ENCODE data around the gene NGLY1. TPM values are rescaled to one million over a fixed set of nuclear protein-coding genes. Genes with fewer than 3 reads are reported as not detected.

The NGLY1 gene
- total and polyA plus RNA-seq, 2 of the 4 experiments (the other 2 are of a cell fraction), result 10.0 to 14.9 TPM

DNA sequence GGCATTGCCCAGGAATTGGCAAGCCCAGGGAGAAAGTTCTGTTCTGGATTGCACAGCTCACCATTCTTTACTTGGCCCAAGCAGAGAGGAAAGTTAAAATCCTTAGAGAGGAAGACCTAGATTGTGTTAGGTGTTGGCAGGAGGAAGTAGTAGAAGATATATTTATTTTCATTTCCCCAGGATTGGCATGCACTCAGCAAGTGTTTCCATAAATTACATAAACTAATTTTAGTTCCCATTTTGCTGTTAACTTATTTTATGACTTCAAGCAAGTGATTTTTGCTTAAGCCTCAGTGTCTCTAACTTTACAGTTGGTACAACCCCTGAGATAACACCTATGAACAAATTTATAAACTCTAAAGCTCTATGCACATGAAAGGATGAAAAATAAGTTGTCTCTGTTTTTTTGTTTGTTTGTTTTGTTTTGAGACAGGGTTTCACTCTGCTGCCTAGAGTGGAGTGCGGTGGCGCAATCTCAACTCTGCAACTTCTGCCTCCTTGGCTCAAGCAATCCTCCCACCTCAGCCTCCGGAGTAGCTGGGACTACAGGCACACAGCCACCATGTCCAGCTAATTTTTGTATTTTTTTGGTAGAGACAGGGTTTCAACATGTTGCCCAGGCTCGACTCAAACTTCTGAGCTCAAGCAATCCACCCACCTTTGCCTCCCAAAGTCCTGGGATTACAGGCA lies 87.4 kb downstream of the NGLY1 start:
- no peak overlapping the region for H2AFZ ChIP-seq (replicated peaks; ENCODE audit: low read length, poor library complexity)
- H2BK20ac ChIP-seq (ENCODE audit: low read depth, low read length), result no peak overlapping the region
- no peak overlapping the region for H3K23ac ChIP-seq (ENCODE audit: low read depth, low read length)
- H2BK5ac ChIP-seq (ENCODE audit: low read depth, low read length, poor library complexity, severe bottlenecking), result no peak overlapping the region
- CTCF ChIA-PET, result no interaction called here
- no CpG with 5 or more reads among the region's 4 CpGs for WGBS, 2 experiments (ENCODE audit: extremely low coverage in 2 of 2, insufficient read length in 1 of 2)
- BruUV-seq (replicated peaks), result no TSS peak
- no peak overlapping the region for H4K91ac ChIP-seq (ENCODE audit: insufficient read depth, low read depth, low read length)
- no peaks in the 10 kb centered on the region for H4K20me1 ChIP-seq (ENCODE audit: insufficient read depth, low read length)
- H3K18ac ChIP-seq (ENCODE audit: low read depth, low read length), result no peak overlapping the region
- H3K27me3 ChIP-seq (ENCODE audit: control insufficient read depth, insufficient read depth, low read length), result peaks cover 2% of the 10 kb centered on the region; the same call in 1 of the 2 replicates
- intact Hi-C loops (cut with micrococcal nuclease) (no loop called here), dilution Hi-C loops (cut with HindIII; ENCODE audit: low sequenced_read_pairs, unreplicated experiment) (no loop called here), in situ Hi-C loops (cut with MboI; ENCODE audit: low sequenced_read_pairs) (no loop called here)
- no peaks in the 10 kb centered on the region for H3K9me1 ChIP-seq (ENCODE audit: insufficient read depth, low read length)
- no peak overlapping the region for H2BK120ac ChIP-seq (ENCODE audit: low read depth, low read length)
- no peaks in the 10 kb centered on the region for H3K4me1 ChIP-seq (ENCODE audit: control insufficient read depth, insufficient read depth, low read length)
- H3K56ac ChIP-seq (ENCODE audit: extremely low read depth, insufficient read depth, low read length), result no peak overlapping the region
- H4K5ac ChIP-seq (ENCODE audit: low read depth, low read length), result no peak overlapping the region
- H3K14ac ChIP-seq (replicated peaks; ENCODE audit: low read depth, low read length), result no peak overlapping the region
- TF ChIP-seq CEBPB (IDR thresholded peaks at IDR 0.05; ENCODE audit: low read depth, low read length) (no peak), RAD21 (IDR thresholded peaks at IDR 0.05; ENCODE audit: low read length) (no peak), MXI1 (IDR thresholded peaks at IDR 0.05; ENCODE audit: borderline replicate concordance, low read depth, low read length) (no peak), BHLHE40 (IDR thresholded peaks at IDR 0.05; ENCODE audit: low read depth, low read length) (no peak), MAFK (IDR thresholded peaks at IDR 0.05; ENCODE audit: low read depth, low read length) (no peak), MAZ (IDR thresholded peaks at IDR 0.05; ENCODE audit: borderline replicate concordance, low read depth, low read length) (no peak), CHD1 (IDR thresholded peaks at IDR 0.05; ENCODE audit: low read depth, low read length) (no peak), RFX5 (IDR thresholded peaks at IDR 0.05; ENCODE audit: low read depth, low read length) (no peak), RCOR1 (IDR thresholded peaks at IDR 0.05; ENCODE audit: insufficient replicate concordance, low read length) (no peak), SMC3 (IDR thresholded peaks at IDR 0.05; ENCODE audit: low read depth, low read length) (no peak), POLR2A (IDR thresholded peaks at IDR 0.05; ENCODE audit: low read depth, low read length) (no peak), FOS (IDR thresholded peaks at IDR 0.05; ENCODE audit: low read depth, low read length) (no peak), NFE2L2 (IDR thresholded peaks at IDR 0.05; ENCODE audit: low read depth, low read length) (no peak)
- TF ChIP-seq, protein P1, sequence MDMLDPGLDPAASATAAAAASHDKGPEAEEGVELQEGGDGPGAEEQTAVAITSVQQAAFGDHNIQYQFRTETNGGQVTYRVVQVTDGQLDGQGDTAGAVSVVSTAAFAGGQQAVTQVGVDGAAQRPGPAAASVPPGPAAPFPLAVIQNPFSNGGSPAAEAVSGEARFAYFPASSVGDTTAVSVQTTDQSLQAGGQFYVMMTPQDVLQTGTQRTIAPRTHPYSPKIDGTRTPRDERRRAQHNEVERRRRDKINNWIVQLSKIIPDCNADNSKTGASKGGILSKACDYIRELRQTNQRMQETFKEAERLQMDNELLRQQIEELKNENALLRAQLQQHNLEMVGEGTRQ (IDR thresholded peaks at IDR 0.05; ENCODE audit: low read depth, low read length), result no peak
- TF ChIP-seq, protein P2, sequence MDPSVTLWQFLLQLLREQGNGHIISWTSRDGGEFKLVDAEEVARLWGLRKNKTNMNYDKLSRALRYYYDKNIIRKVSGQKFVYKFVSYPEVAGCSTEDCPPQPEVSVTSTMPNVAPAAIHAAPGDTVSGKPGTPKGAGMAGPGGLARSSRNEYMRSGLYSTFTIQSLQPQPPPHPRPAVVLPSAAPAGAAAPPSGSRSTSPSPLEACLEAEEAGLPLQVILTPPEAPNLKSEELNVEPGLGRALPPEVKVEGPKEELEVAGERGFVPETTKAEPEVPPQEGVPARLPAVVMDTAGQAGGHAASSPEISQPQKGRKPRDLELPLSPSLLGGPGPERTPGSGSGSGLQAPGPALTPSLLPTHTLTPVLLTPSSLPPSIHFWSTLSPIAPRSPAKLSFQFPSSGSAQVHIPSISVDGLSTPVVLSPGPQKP (IDR thresholded peaks at IDR 0.05; ENCODE audit: borderline replicate concordance, low read depth, low read length), result no peak
- TF ChIP-seq, protein P3, sequence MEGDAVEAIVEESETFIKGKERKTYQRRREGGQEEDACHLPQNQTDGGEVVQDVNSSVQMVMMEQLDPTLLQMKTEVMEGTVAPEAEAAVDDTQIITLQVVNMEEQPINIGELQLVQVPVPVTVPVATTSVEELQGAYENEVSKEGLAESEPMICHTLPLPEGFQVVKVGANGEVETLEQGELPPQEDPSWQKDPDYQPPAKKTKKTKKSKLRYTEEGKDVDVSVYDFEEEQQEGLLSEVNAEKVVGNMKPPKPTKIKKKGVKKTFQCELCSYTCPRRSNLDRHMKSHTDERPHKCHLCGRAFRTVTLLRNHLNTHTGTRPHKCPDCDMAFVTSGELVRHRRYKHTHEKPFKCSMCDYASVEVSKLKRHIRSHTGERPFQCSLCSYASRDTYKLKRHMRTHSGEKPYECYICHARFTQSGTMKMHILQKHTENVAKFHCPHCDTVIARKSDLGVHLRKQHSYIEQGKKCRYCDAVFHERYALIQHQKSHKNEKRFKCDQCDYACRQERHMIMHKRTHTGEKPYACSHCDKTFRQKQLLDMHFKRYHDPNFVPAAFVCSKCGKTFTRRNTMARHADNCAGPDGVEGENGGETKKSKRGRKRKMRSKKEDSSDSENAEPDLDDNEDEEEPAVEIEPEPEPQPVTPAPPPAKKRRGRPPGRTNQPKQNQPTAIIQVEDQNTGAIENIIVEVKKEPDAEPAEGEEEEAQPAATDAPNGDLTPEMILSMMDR (conservative IDR thresholded peaks at IDR 0.05; ENCODE audit: low read depth, low read length), result no peak
- H3K36me3 ChIP-seq (ENCODE audit: control insufficient read depth, insufficient read depth, low read length), result no peaks in the 10 kb centered on the region
- no peak overlapping the region for H2AK9ac ChIP-seq (replicated peaks; ENCODE audit: low read depth, low read length, poor library complexity)
- H3K4ac ChIP-seq (ENCODE audit: low read depth, low read length), result no peak overlapping the region
- no peak overlapping the region for H3K4me2 ChIP-seq (ENCODE audit: low read depth, low read length)
- DNase-seq (no peak), ATAC-seq (ENCODE audit: low read depth) (no peak)
- H3K79me1 ChIP-seq (ENCODE audit: low read depth in 1 of 2, low read length in 2 of 2), result no peaks in the 10 kb centered on the region
- H3K27ac ChIP-seq (ENCODE audit: insufficient read depth, low read length), result no peak overlapping the region
- POLR2A ChIA-PET (ENCODE audit: unreplicated experiment), result no interaction called here
- H3K4me3 ChIP-seq (ENCODE audit: insufficient read depth, low read depth, low read length), result no peak overlapping the region
- H2BK15ac ChIP-seq (ENCODE audit: low read depth, low read length), result no peak overlapping the region
- no peak overlapping the region for H2AK5ac ChIP-seq (ENCODE audit: low read depth, low read length)
- H3K9me3 ChIP-seq (ENCODE audit: control insufficient read depth, insufficient read depth, low read length), result no peaks in the 10 kb centered on the region
- no peak overlapping the region for H4K8ac ChIP-seq (ENCODE audit: low read depth in 2 of 2, low read length in 2 of 2)
- H3K9ac ChIP-seq (ENCODE audit: low read depth, low read length), result no peak overlapping the region
